H1 (cell line): ENCODE data around the gene OAT. TPM values are rescaled to one million over a fixed set of nuclear protein-coding genes. Genes with fewer than 3 reads are reported as not detected.

Experiments
- CTCF ChIA-PET: fragments of 300-600 bp; sonication (Branson Sonifier 250); formaldehyde crosslinking; loops from one replicate; lab custom pipeline; 2021; ENCODE audit not compliant: partially characterized antibody; lab: Charles Lee
- POLR2A ChIA-PET: fragments of 300-600 bp; sonication (Branson Sonifier 250); formaldehyde crosslinking; loops from one replicate; lab custom pipeline; 2021; ENCODE audit warnings: inconsistent platforms; ENCODE audit not compliant: partially characterized antibody; lab: Charles Lee
- DNase-seq, 2 experiments: peaks; one replicate each; pipeline versions ENCODE4 v3.0.0 to v3.0.0-alpha.2; 2010 to 2022; ENCODE audit warnings: low spot score in 2 of 2, low read depth in 1 of 2, mixed read lengths in 1 of 2
- FAIRE-seq: peaks from 2 replicates; lab custom pipeline; 2011; peaks lifted over from hg19 to GRCh38; lab: Jason Lieb, UNC
- H2AFZ ChIP-seq: 2 replicates; pipeline ENCODE4 v1.8.1; 2012; ENCODE audit warnings: low read length, inconsistent platforms
- H2AK5ac ChIP-seq: 2 replicates; pipeline ENCODE4 v1.6.1; 2013; ENCODE audit warnings: low read depth, low read length
- H2BK120ac ChIP-seq: replicated peaks from 2 replicates; pipeline ENCODE3; 2013; ENCODE audit warnings: low read depth, low read length, inconsistent platforms
- H2BK12ac ChIP-seq: 2 replicates; pipeline ENCODE4 v1.6.1; 2013; ENCODE audit warnings: low read depth, low read length
- H2BK15ac ChIP-seq: 2 replicates; pipeline ENCODE4 v1.6.1; 2013; ENCODE audit warnings: low read length
- H2BK20ac ChIP-seq: 2 replicates; pipeline ENCODE4 v1.6.1; 2013; ENCODE audit warnings: low read length
- H2BK5ac ChIP-seq: 2 replicates; pipeline ENCODE4 v1.6.1; 2013; ENCODE audit warnings: low read depth, low read length
- H3K14ac ChIP-seq: 2 replicates; pipeline ENCODE4 v1.6.1; 2013; ENCODE audit warnings: inconsistent platforms; ENCODE audit not compliant: insufficient read length
- H3K18ac ChIP-seq: 2 replicates; pipeline ENCODE4 v1.6.1; 2013; ENCODE audit warnings: low read length; ENCODE audit errors: extremely low read depth
- H3K23ac ChIP-seq: 2 replicates; pipeline ENCODE4 v1.6.1; 2013; ENCODE audit warnings: inconsistent platforms; ENCODE audit not compliant: insufficient read length
- H3K23me2 ChIP-seq: 2 replicates; pipeline ENCODE4 v1.6.1; 2013; ENCODE audit warnings: low read depth, low read length
- H3K27ac ChIP-seq: 2 replicates; pipeline ENCODE4 v1.6.1; 2011; ENCODE audit warnings: low read depth, low read length, inconsistent platforms
- H3K27me3 ChIP-seq, 4 experiments: replicated peaks in 1 of 4; 1 replicate in 1 of 4; 2 replicates in 3 of 4; pipeline versions ENCODE4 v1.6.1 to v1.8.1; 2011 to 2013; ENCODE audit warnings: low read length in 3 of 4, mild to moderate bottlenecking in 3 of 4, inconsistent platforms in 2 of 4, mixed read lengths in 2 of 4, moderate library complexity in 1 of 4; ENCODE audit not compliant: control insufficient read depth in 3 of 4, insufficient read depth in 3 of 4; ENCODE audit errors: extremely low read depth in 1 of 4
- H3K36me3 ChIP-seq, 4 experiments: 2 replicates each; pipeline versions ENCODE4 v1.6.1 to v1.8.1; 2011 to 2013; ENCODE audit warnings: mild to moderate bottlenecking in 4 of 4, low read length in 3 of 4, moderate library complexity in 2 of 4, control low read depth in 1 of 4, inconsistent platforms in 1 of 4; ENCODE audit not compliant: insufficient read depth in 4 of 4, control insufficient read depth in 2 of 4
- H3K4ac ChIP-seq: replicated peaks from 2 replicates; pipeline ENCODE3; 2013; ENCODE audit warnings: low read length, low read depth, mixed read lengths, inconsistent platforms; ENCODE audit not compliant: insufficient read length
- H3K4me1 ChIP-seq, 4 experiments: replicated peaks in 1 of 4; 1 replicate in 1 of 4; 2 replicates in 3 of 4; pipeline versions ENCODE4 v1.6.1 to v1.8.1; 2011 to 2013; ENCODE audit warnings: low read length in 3 of 4, inconsistent platforms in 2 of 4, mixed read lengths in 1 of 4; ENCODE audit not compliant: insufficient read depth in 4 of 4, control insufficient read depth in 3 of 4
- H3K4me2 ChIP-seq, 2 experiments: 2 replicates each; pipeline versions ENCODE4 v1.6.1 to v1.8.1; 2011 to 2013; ENCODE audit warnings: low read depth in 2 of 2, low read length in 2 of 2, control low read depth in 1 of 2, inconsistent platforms in 1 of 2, mild to moderate bottlenecking in 1 of 2; ENCODE audit not compliant: insufficient read depth in 1 of 2
- H3K4me3 ChIP-seq, 4 experiments: fragments of 200-600, 300-600 bp in 1 of 4; sonication (generic), shearing (Covaris generic), sonication (Bioruptor Twin) in 1 of 4; 2 replicates each; pipeline versions ENCODE4 v1.5.1 to v1.8.1; 2011 to 2016; ENCODE audit warnings: low read length in 4 of 4, low read depth in 3 of 4, control low read depth in 2 of 4, inconsistent platforms in 2 of 4, mild to moderate bottlenecking in 2 of 4, mixed read lengths in 1 of 4, moderate library complexity in 1 of 4; ENCODE audit not compliant: insufficient read depth in 2 of 4; ENCODE audit errors: extremely low read depth in 1 of 4
- H3K56ac ChIP-seq: replicated peaks from 2 replicates; pipeline ENCODE3; 2013; ENCODE audit warnings: low read depth, mild to moderate bottlenecking, mixed read lengths, low read length, inconsistent platforms; ENCODE audit not compliant: insufficient read length
- H3K79me1 ChIP-seq: 2 replicates; pipeline ENCODE4 v1.6.1; 2013; ENCODE audit warnings: low read depth, low read length, control low read depth
- H3K79me2 ChIP-seq, 2 experiments: 2 replicates each; pipeline versions ENCODE4 v1.6.1 to v1.8.1; 2012 to 2013; ENCODE audit warnings: low read length in 2 of 2, mild to moderate bottlenecking in 2 of 2, inconsistent platforms in 1 of 2; ENCODE audit not compliant: insufficient read depth in 2 of 2, control insufficient read depth in 1 of 2
- H3K9ac ChIP-seq, 4 experiments: replicated peaks in 1 of 4; 1 replicate in 1 of 4; 2 replicates in 3 of 4; pipeline versions ENCODE4 v1.6.1 to v1.8.1; 2011 to 2013; ENCODE audit warnings: low read depth in 3 of 4, low read length in 3 of 4, control low read depth in 2 of 4, mild to moderate bottlenecking in 2 of 4, moderate library complexity in 2 of 4, inconsistent platforms in 1 of 4; ENCODE audit errors: extremely low read depth in 1 of 4
- H3K9me3 ChIP-seq, 2 experiments: 2 replicates each; pipeline versions ENCODE4 v1.6.1 to v1.8.1; 2012 to 2013; ENCODE audit warnings: mild to moderate bottlenecking in 2 of 2, moderate library complexity in 2 of 2, control low read depth in 1 of 2, inconsistent platforms in 1 of 2, low read depth in 1 of 2, low read length in 1 of 2, mixed read lengths in 1 of 2; ENCODE audit not compliant: insufficient read depth in 2 of 2
- H4K20me1 ChIP-seq, 2 experiments: replicated peaks in 1 of 2; 2 replicates each; pipeline versions ENCODE3 to v1.8.1; 2011 to 2013; ENCODE audit warnings: inconsistent platforms in 2 of 2, low read length in 2 of 2, mild to moderate bottlenecking in 1 of 2; ENCODE audit not compliant: insufficient read depth in 2 of 2, control insufficient read depth in 1 of 2
- H4K5ac ChIP-seq: 2 replicates; pipeline ENCODE4 v1.6.1; 2013; ENCODE audit warnings: low read length, low read depth, mixed read lengths, inconsistent platforms; ENCODE audit not compliant: insufficient read length
- H4K8ac ChIP-seq: 2 replicates; pipeline ENCODE4 v1.8.0; 2013; ENCODE audit warnings: mild to moderate bottlenecking, moderate library complexity, low read length, inconsistent platforms; ENCODE audit not compliant: insufficient read depth; ENCODE audit errors: extremely low read depth
- H4K91ac ChIP-seq: replicated peaks from 2 replicates; pipeline ENCODE3; 2013; ENCODE audit warnings: low read length, mixed read lengths, inconsistent platforms; ENCODE audit not compliant: insufficient read length
- EGR1 ChIP-seq: IDR thresholded peaks from 2 replicates; pipeline ENCODE4 v1.6.1; 2011; ENCODE audit warnings: low read depth, low read length, borderline replicate concordance
- SP4 ChIP-seq: IDR thresholded peaks from 2 replicates; pipeline ENCODE4 v1.6.1; 2012; ENCODE audit warnings: low read length, inconsistent platforms
- TAF1 ChIP-seq: IDR thresholded peaks from 2 replicates; pipeline ENCODE4 v1.6.1; 2011; ENCODE audit warnings: mild to moderate bottlenecking, low read depth, low read length
- TAF7 ChIP-seq: optimal IDR thresholded peaks from 2 replicates; pipeline ENCODE3; 2011; ENCODE audit warnings: low read depth, mild to moderate bottlenecking, inconsistent platforms, low read length, moderate library complexity, borderline replicate concordance
- WGBS, 2 experiments: shearing (Covaris generic) in 1 of 2; methylation state at CpG; one replicate each; pipeline versions ENCODE4 v1.1.6 to v1.1.7; 2013 to 2015; ENCODE audit warnings: low lambda C conversion rate in 2 of 2, mixed read lengths in 2 of 2, inconsistent platforms in 1 of 2, low coverage in 1 of 2, missing lambda C conversion rate in 1 of 2; ENCODE audit not compliant: insufficient replicate concordance in 2 of 2, insufficient coverage in 1 of 2, insufficient read length in 1 of 2; ENCODE audit errors: extremely low coverage in 1 of 2, missing lambda C conversion rate in 1 of 2; 5-methylcytosine and 5-hydroxymethylcytosine counted together
- polyA plus RNA-seq, 7 experiments: library from polyadenylated mRNA; depleted of rRNA in 3 of 7; stranded (reverse) in 5 of 7; unstranded in 2 of 7; fragments of >200 nt in 5 of 7; fragments of 200-250 nt in 2 of 7; gene quantifications; 1 replicate in 5 of 7; 2 replicates in 1 of 7; 4 replicates in 1 of 7; pipeline versions ENCODE4 v1.2.1 to v1.2.3, GENCODE V29; 2011 to 2013; ENCODE audit warnings: missing spikeins in 2 of 7, mixed read lengths in 2 of 7
- total RNA-seq: library from RNA; stranded (reverse); fragmentation: NEBNext Ultra II Directional; extraction: Animal tissue kit (Norgen Biotek cat#: 25700); gene quantifications from 2 replicates; pipeline ENCODE4 v1.2.1, GENCODE V29; 2021

The OAT gene
- total and polyA plus RNA-seq, 2 of the 8 experiments (the other 6 are each of a cell fraction or from before 2014, with no cell fraction given), result 67.8 to 121 TPM

GRCh38 chr10:124392626-124393342, 25.9 kb downstream of the OAT start:
- no peak for DNase-seq
- POLR2A ChIA-PET, result interaction anchor here (0.8 kb wide), 1 partner anchor 11 kb away, joined by 3 read pairs; no protein-coding TSS in a partner anchor
- CTCF ChIA-PET, result interaction anchor here (0.8 to 1.9 kb wide), 11 partner anchors 9 to 398 kb away, joined by 3 to 8 read pairs (median 3); no protein-coding TSS in a partner anchor

More at GRCh38 chr10:124392626-124393342, 25.9 kb downstream of the OAT start:
- no peak overlapping the region for H4K91ac ChIP-seq
- no peak overlapping the region for H2BK12ac ChIP-seq
- H3K23me2 ChIP-seq, result peaks cover 2% of the 10 kb centered on the region; the same call in 1 of the 2 replicates
- no peak overlapping the region for H2BK120ac ChIP-seq
- H2BK20ac ChIP-seq, result no peak overlapping the region
- peaks cover 0 to 6% (median 5%) of the 10 kb centered on the region in 4 experiments; a peak in 5 of 7 replicates for H3K27me3 ChIP-seq
- no peaks in the 10 kb centered on the region for H3K79me2 ChIP-seq
- H3K4me3 ChIP-seq, result no peak overlapping the region
- H2AK5ac ChIP-seq, result no peak overlapping the region
- no peak overlapping the region for H3K14ac ChIP-seq
- H4K8ac ChIP-seq, result no peak overlapping the region; the same call in 1 of the 2 replicates
- no peak overlapping the region for H3K23ac ChIP-seq
- H3K18ac ChIP-seq, result no peak overlapping the region
- H2BK5ac ChIP-seq, result no peak overlapping the region
- 88% methylated on average over 11 of the region's 11 CpGs; no CpG with 5 or more reads in 1 of the 2 experiments for WGBS, 2 experiments
- H3K79me1 ChIP-seq, result no peaks in the 10 kb centered on the region
- H3K56ac ChIP-seq, result no peak overlapping the region
- H3K4ac ChIP-seq, result no peak overlapping the region
- TF ChIP-seq TAF7 (no peak), EGR1 (no peak), SP4 (no peak), TAF1 (no peak)
- H2BK15ac ChIP-seq, result no peak overlapping the region
- H3K36me3 ChIP-seq, result peaks cover 0 to 4% (median 1%) of the 10 kb centered on the region in 4 experiments; a peak in 2 of 8 replicates
- peaks cover 0 to 4% (median 0%) of the 10 kb centered on the region in 4 experiments; a peak in 3 of 7 replicates for H3K4me1 ChIP-seq
- H4K5ac ChIP-seq, result no peak overlapping the region
- no peak overlapping the region for H3K27ac ChIP-seq
- peaks cover 0 to 1% of the 10 kb centered on the region in 2 experiments for H4K20me1 ChIP-seq
- H3K9me3 ChIP-seq, result no peaks in the 10 kb centered on the region
- H3K4me2 ChIP-seq, result no peak overlapping the region
- no peak overlapping the region for H2AFZ ChIP-seq
- H3K9ac ChIP-seq, result no peak overlapping the region
- FAIRE-seq, result no peak
